SK-N-SH treated with all-trans-retinoic acid at 6 μM for 48 hours (cell line): ENCODE data around the gene ASB6.
A peak's percentile ranks its signal among the peaks of the same experiment; 100 is the strongest.

ENCODE experiments used
- ATAC-seq: fragments of 200-7000 bp; cut with Tn5 transposase; 3 replicates; pipeline ENCODE4 v1.9.1; 2020; ENCODE audit warnings: mild to moderate bottlenecking, moderate library complexity
- ARNTL ChIP-seq: fragments of 450-650 bp; formaldehyde crosslinking; IDR thresholded peaks from 2 replicates; pipeline ENCODE4 v1.5.0; 2020; ENCODE audit warnings: low read depth, mild to moderate bottlenecking, moderate library complexity, borderline replicate concordance
- BACH2 ChIP-seq: fragments of 250-450 bp; sonication (Bioruptor Pico); IDR thresholded peaks from 2 replicates; pipeline ENCODE4 v1.9.0; 2021; ENCODE audit warnings: mild to moderate bottlenecking, borderline replicate concordance
- ESRRG ChIP-seq: fragments of 250-450 bp; sonication (Bioruptor Pico); IDR thresholded peaks from 2 replicates; pipeline ENCODE4 v1.6.1; 2021; ENCODE audit warnings: mild to moderate bottlenecking
- GLIS3 ChIP-seq: fragments of 250-450 bp; sonication (Bioruptor Pico); IDR thresholded peaks from 2 replicates; pipeline ENCODE4 v1.5.0; 2020; ENCODE audit warnings: mild to moderate bottlenecking, moderate library complexity
- ISL1 ChIP-seq: fragments of 250-450 bp; sonication (Bioruptor Pico); IDR thresholded peaks from 2 replicates; pipeline ENCODE4 v2.1.2; 2022; ENCODE audit warnings: mild to moderate bottlenecking, moderate library complexity
- PPARA ChIP-seq: fragments of 250-450 bp; sonication (Bioruptor Pico); IDR thresholded peaks from 2 replicates; pipeline ENCODE4 v1.5.0; 2020; ENCODE audit warnings: mild to moderate bottlenecking, borderline replicate concordance
- RARB ChIP-seq: fragments of 250-450 bp; sonication (Bioruptor Pico); IDR thresholded peaks from 2 replicates; pipeline ENCODE4 v1.8.0; 2021; ENCODE audit warnings: mild to moderate bottlenecking, moderate library complexity
- SNAI2 ChIP-seq: fragments of 250-450 bp; sonication (Bioruptor Pico); IDR thresholded peaks from 2 replicates; pipeline ENCODE4 v1.5.0; 2020; ENCODE audit warnings: mild to moderate bottlenecking, moderate library complexity
- TCF4 ChIP-seq: fragments of 250-450 bp; sonication (Bioruptor Pico); IDR thresholded peaks from 2 replicates; pipeline ENCODE4 v1.8.0; 2021; ENCODE audit warnings: mild to moderate bottlenecking, moderate library complexity, borderline replicate concordance
- TOX ChIP-seq: fragments of 250-450 bp; sonication (Bioruptor Pico); IDR thresholded peaks from 2 replicates; pipeline ENCODE4 v1.8.0; 2021; ENCODE audit warnings: mild to moderate bottlenecking, moderate library complexity, borderline replicate concordance
- ZC3H10 ChIP-seq: fragments of 250-450 bp; sonication (Bioruptor Pico); IDR thresholded peaks from 2 replicates; pipeline ENCODE4 v1.5.1; 2021; ENCODE audit warnings: mild to moderate bottlenecking, moderate library complexity
- ZFP3 ChIP-seq: fragments of 250-450 bp; sonication (Bioruptor Pico); IDR thresholded peaks from 2 replicates; pipeline ENCODE4 v1.5.0; 2020; ENCODE audit warnings: mild to moderate bottlenecking, moderate library complexity
- ZFP30 ChIP-seq: fragments of 450-650 bp; formaldehyde crosslinking; IDR thresholded peaks from 2 replicates; pipeline ENCODE4 v1.5.0; 2022; ENCODE audit warnings: mild to moderate bottlenecking, moderate library complexity
- ZNF565 ChIP-seq: fragments of 450-650 bp; formaldehyde crosslinking; conservative IDR thresholded peaks from 2 replicates; pipeline ENCODE4 v1.5.0; 2020; ENCODE audit warnings: low read depth, mild to moderate bottlenecking, moderate library complexity
- ZNF70 ChIP-seq: fragments of 450-650 bp; formaldehyde crosslinking; IDR thresholded peaks from 2 replicates; pipeline ENCODE4 v1.5.0; 2020; ENCODE audit warnings: mild to moderate bottlenecking, moderate library complexity
- ZNF8 ChIP-seq: fragments of 450-650 bp; formaldehyde crosslinking; IDR thresholded peaks from 2 replicates; pipeline ENCODE4 v1.5.0; 2020; ENCODE audit warnings: mild to moderate bottlenecking, moderate library complexity
- TF ChIP-seq, protein P1 (sequence below): fragments of 250-450 bp; sonication (Bioruptor Pico); IDR thresholded peaks from 2 replicates; pipeline ENCODE4 v1.5.0; 2020; ENCODE audit warnings: mild to moderate bottlenecking, moderate library complexity
- TF ChIP-seq, protein P2 (sequence below): fragments of 250-450 bp; sonication (Bioruptor Pico); IDR thresholded peaks from 2 replicates; pipeline ENCODE4 v1.8.0; 2021; ENCODE audit warnings: low read depth, mild to moderate bottlenecking, moderate library complexity, borderline replicate concordance
- TF ChIP-seq, protein P3 (sequence below): fragments of 250-450 bp; sonication (Bioruptor Pico); IDR thresholded peaks from 2 replicates; pipeline ENCODE4 v1.5.1; 2020; ENCODE audit warnings: low read depth, mild to moderate bottlenecking, moderate library complexity
- TF ChIP-seq, protein P4 (sequence below): fragments of 250-450 bp; sonication (Bioruptor Pico); IDR thresholded peaks from 2 replicates; pipeline ENCODE4 v1.5.1; 2021; ENCODE audit warnings: mild to moderate bottlenecking, moderate library complexity

ASB6 gene

DNA sequence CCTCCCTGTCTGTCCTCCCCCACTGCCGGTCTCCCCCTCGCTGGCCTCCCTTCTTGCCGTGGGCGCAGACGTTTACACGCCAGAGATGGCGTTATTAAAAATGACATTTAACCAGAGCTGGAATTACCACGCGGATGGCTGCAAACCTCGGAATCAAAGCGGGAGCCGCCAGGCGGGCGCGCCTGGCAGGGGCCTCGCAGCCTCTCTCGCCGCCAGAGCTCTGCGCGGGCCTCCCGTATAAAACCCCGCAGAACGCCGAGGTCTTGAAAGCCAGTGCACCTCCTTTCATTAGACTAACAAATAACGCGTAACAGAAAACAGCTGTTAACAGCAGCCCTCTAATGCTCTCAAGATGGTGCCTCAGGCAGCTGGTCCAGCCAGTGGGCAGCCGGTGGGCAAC, 33.7 kb upstream of the ASB6 start:
- no peak for ATAC-seq
- TF ChIP-seq TCF4 (peak; percentile 69; the same call in 1 of the 2 replicates), ESRRG (CRISPR knock-in tag) (no peak)
- TF ChIP-seq, protein P1, sequence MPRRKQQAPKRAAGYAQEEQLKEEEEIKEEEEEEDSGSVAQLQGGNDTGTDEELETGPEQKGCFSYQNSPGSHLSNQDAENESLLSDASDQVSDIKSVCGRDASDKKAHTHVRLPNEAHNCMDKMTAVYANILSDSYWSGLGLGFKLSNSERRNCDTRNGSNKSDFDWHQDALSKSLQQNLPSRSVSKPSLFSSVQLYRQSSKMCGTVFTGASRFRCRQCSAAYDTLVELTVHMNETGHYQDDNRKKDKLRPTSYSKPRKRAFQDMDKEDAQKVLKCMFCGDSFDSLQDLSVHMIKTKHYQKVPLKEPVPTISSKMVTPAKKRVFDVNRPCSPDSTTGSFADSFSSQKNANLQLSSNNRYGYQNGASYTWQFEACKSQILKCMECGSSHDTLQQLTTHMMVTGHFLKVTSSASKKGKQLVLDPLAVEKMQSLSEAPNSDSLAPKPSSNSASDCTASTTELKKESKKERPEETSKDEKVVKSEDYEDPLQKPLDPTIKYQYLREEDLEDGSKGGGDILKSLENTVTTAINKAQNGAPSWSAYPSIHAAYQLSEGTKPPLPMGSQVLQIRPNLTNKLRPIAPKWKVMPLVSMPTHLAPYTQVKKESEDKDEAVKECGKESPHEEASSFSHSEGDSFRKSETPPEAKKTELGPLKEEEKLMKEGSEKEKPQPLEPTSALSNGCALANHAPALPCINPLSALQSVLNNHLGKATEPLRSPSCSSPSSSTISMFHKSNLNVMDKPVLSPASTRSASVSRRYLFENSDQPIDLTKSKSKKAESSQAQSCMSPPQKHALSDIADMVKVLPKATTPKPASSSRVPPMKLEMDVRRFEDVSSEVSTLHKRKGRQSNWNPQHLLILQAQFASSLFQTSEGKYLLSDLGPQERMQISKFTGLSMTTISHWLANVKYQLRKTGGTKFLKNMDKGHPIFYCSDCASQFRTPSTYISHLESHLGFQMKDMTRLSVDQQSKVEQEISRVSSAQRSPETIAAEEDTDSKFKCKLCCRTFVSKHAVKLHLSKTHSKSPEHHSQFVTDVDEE: peak; percentile 48; the same call in 1 of the 2 replicates
- TF ChIP-seq, all 23 proteins: peak for 2

DNA sequence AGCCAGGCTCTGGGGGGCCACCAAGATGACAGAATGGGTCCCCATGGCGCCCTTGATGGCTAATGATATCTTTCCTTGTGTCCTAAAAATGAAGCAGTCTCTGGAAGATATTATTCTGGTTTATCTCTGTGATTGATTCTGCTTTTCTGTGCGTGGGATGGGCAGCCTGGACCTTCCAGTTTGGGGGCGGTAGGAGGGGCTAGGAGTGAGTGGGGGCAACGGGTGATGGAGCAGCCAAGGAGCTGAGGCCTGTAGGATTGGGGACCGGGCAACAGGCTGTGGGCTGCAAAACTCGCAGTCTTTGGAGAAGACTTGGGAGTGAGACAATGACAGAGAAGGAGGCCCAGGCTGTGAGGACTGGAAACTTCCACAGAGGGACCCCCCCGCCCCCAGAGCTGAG, 32.3 kb upstream of the ASB6 start:
- ATAC-seq: no peak
- TF ChIP-seq ZNF565 (CRISPR knock-in tag): no peak

DNA sequence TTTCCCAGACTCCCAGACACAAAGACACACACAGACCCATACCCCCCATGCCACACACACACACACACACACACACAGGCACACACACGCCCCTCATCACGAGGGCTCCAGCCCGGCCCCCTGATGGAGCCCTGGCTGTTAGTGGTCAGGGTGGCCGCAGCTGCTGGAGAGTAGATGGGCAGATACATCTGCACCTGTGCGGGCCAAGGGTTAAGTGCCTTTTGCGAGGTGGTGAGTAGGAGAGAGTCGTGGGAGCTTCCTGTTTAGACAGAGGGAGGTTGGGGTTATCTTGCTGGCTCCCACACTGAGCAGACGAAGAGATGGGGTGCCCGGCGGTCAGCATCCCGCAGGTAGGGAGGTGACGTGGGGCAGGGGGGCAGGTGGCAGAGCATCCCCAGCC, 31.7 kb upstream of the ASB6 start:
- TF ChIP-seq ZNF565 (CRISPR knock-in tag): no peak
- TF ChIP-seq, protein P2, sequence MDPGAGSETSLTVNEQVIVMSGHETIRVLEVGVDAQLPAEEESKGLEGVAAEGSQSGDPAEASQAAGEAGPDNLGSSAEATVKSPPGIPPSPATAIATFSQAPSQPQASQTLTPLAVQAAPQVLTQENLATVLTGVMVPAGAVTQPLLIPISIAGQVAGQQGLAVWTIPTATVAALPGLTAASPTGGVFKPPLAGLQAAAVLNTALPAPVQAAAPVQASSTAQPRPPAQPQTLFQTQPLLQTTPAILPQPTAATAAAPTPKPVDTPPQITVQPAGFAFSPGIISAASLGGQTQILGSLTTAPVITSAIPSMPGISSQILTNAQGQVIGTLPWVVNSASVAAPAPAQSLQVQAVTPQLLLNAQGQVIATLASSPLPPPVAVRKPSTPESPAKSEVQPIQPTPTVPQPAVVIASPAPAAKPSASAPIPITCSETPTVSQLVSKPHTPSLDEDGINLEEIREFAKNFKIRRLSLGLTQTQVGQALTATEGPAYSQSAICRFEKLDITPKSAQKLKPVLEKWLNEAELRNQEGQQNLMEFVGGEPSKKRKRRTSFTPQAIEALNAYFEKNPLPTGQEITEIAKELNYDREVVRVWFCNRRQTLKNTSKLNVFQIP (CRISPR knock-in tag): no peak
- TF ChIP-seq, all 23 proteins: peak for 0
- ATAC-seq: no peak

DNA sequence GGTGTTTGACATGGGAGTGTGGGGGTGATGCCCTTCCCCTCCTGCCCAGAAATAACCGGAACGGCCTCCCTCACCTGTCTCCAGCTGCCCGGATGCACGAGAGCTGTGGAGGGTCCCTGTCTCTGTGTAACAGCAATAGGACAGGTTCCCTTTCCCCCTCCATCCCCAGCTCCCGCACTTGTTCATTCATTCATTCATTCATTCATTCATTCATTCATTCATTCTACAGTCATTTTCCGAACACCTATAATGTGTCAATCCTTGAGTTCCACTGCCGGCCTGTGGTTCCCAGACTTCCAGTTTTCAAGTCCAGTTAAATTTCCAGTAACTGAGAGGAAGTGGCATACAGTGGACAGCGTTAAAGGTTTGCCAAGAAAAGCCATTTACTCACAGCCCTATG, 30.8 kb upstream of the ASB6 start:
- no peak for ATAC-seq
- TF ChIP-seq GLIS3 (CRISPR knock-in tag) (no peak), ZNF70 (no peak), BACH2 (CRISPR knock-in tag) (no peak), ZFP3 (CRISPR knock-in tag) (no peak), ZC3H10 (CRISPR knock-in tag) (no peak)
- TF ChIP-seq, protein P2 (CRISPR knock-in tag): no peak

DNA sequence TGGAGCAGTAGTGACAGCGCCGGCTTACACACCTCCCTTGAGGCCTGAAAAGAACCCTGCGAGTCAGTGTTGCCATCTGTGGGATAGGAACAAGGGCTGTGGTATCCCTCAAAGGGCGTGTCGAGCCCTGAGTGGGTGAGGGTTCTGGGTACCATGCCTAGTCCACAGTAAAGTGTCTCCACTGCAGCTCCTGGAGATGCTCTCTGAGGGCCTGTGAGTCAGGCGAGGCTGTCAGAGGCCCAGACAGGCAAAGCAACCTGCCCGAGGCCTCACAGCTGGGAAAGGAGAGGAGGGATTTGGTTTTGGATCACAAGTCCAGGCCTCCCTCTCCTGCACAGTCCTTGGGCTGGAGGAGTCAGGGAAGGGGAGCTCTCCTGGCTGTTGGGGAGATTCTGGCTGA, 29.6 kb upstream of the ASB6 start:
- ATAC-seq: no peak
- TF ChIP-seq, protein P3, sequence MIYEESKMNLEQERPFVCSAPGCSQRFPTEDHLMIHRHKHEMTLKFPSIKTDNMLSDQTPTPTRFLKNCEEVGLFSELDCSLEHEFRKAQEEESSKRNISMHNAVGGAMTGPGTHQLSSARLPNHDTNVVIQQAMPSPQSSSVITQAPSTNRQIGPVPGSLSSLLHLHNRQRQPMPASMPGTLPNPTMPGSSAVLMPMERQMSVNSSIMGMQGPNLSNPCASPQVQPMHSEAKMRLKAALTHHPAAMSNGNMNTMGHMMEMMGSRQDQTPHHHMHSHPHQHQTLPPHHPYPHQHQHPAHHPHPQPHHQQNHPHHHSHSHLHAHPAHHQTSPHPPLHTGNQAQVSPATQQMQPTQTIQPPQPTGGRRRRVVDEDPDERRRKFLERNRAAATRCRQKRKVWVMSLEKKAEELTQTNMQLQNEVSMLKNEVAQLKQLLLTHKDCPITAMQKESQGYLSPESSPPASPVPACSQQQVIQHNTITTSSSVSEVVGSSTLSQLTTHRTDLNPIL: no peak
- no peak for TF ChIP-seq ZFP30 (CRISPR knock-in tag)
- TF ChIP-seq TOX (CRISPR knock-in tag): no peak

DNA sequence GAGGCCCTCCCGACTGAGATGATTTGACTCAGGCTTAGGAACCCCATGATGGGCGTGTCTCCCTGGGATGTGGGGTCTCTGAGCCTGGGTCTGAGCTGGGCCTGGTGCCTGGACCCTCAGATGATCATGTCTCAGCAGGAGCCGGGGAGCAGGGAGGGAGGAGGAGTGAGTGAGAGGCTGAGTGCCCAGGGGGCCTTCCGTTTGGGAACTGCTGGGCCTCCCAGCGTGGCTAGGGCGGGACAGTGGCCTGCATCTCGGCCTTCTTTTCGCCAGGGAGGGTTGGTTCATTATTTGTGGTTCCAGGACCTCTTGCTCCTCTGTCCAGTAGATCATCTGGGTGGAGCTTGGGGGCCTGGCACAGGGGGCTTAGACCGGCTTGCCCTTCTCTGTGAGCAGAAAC, 29.1 kb upstream of the ASB6 start:
- ATAC-seq: no peak
- TF ChIP-seq, protein P1: no peak
- no peak for TF ChIP-seq ZC3H10 (CRISPR knock-in tag)
- TF ChIP-seq RARB: no peak
- TF ChIP-seq ARNTL (CRISPR knock-in tag): no peak
- TF ChIP-seq PPARA (CRISPR knock-in tag): no peak
- no peak for TF ChIP-seq ISL1 (CRISPR knock-in tag)
- TF ChIP-seq, protein P4, sequence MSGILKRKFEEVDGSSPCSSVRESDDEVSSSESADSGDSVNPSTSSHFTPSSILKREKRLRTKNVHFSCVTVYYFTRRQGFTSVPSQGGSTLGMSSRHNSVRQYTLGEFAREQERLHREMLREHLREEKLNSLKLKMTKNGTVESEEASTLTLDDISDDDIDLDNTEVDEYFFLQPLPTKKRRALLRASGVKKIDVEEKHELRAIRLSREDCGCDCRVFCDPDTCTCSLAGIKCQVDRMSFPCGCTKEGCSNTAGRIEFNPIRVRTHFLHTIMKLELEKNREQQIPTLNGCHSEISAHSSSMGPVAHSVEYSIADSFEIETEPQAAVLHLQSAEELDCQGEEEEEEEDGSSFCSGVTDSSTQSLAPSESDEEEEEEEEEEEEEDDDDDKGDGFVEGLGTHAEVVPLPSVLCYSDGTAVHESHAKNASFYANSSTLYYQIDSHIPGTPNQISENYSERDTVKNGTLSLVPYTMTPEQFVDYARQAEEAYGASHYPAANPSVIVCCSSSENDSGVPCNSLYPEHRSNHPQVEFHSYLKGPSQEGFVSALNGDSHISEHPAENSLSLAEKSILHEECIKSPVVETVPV (CRISPR knock-in tag): no peak
- TF ChIP-seq ZNF8 (CRISPR knock-in tag): no peak
- no peak for TF ChIP-seq TOX (CRISPR knock-in tag)
- no peak for TF ChIP-seq SNAI2 (CRISPR knock-in tag)
- TF ChIP-seq, protein P2 (CRISPR knock-in tag): no peak
- no peak for TF ChIP-seq ESRRG (CRISPR knock-in tag)
- TF ChIP-seq GLIS3 (CRISPR knock-in tag): no peak
- TF ChIP-seq BACH2 (CRISPR knock-in tag): no peak
